Dermis microvascular lymphatic vessel endothelial cell (primary cell): ENCODE results near the gene TRIM40. TPM values are rescaled to one million over a fixed set of nuclear protein-coding genes. Genes with fewer than 3 reads are reported as not detected.
"Not testable (repeated sequence)": the region's sequence is repeated elsewhere in the genome, so short reads cannot be mapped to it uniquely, and the experiment has no call there.

Experiments used
- DNase-seq, 2 donors: peaks; one replicate each; pipeline versions ENCODE4 v3.0.0 to v3.0.0-alpha.2; 2010; ENCODE audit warnings: low read depth in 2 of 2
- total RNA-seq: library from RNA; depleted of rRNA; stranded (reverse); fragments of >200 nt; gene quantifications from 2 replicates; pipeline ENCODE4 v1.2.1, GENCODE V29; 2014

The TRIM40 gene
- total RNA-seq, 1 donor from 2014 or later: not detected

DNA sequence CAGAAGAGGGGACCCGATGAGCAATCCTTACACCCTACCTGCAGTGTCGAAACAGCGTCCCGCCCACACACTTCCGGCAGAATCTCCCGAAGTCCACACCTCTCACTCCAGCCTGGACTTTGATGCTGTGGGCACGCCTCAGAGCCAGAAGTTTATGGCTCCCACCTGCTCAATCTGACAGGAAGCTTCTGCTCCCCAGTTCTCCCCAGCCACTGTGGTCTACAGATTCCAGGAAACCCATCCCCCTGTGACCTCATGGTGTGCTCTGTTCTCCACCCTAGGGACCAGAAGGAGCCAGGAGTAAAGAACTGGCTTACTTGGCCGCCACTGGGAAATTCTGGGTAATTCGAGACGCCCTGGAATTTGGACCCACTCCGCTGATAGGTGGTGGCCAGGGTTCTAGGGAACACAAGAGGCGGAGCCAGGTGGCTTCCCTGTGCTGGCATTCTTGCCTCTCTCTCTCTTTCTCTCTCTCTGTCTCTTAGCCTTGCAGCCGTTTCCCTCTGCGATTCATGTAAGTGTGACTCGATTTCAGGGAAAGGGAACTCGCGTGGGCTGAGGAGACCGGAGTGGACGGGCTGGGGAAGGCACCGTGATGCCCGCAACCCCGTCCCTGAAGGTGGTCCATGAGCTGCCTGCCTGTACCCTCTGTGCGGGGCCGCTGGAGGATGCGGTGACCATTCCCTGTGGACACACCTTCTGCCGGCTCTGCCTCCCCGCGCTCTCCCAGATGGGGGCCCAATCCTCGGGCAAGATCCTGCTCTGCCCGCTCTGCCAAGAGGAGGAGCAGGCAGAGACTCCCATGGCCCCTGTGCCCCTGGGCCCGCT is 27.4 kb downstream of the TRIM40 start, which contains the start of gene TRIM15:
TRIM15 (plus strand) TSS at position 457 of the 828 bp plus-strand sequence; CDS start at position 596, 139 bp downstream.
- no peak for DNase-seq

DNA sequence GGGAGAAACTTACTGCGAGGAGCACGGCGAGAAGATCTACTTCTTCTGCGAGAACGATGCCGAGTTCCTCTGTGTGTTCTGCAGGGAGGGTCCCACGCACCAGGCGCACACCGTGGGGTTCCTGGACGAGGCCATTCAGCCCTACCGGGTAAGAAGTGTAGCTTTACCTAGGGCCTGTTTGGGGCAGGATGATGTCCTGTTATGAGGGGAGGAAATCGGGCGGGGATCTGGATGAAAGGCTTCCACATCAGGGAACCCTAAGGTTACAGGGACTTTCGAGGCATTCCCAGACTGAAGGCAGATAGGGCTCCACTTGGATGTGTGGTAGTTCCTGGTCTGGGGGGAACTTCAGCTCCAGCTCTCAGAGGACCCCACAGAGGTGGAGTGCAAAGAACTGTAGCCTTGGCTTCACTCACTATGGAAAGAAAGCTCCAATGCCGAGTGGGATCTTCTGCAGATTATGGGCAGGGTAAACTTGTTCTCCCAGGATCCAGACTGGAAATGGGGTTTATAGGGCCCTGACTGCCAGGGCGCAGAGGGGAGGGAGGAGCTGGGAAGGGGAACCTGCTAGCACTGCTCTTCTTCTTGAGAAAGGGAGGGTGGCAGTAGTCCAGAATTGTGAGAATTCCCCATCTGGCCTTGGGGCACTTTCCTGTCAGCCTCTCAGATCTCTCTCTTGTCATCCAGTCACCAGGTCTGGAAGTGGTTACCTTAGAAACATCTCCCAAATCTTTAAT is 28.1 kb downstream of the TRIM40 start:
- no peak for DNase-seq

- no peak for DNase-seq
Observed at GRCh38 chr6:30164714-30165113, 28.8 kb downstream of the TRIM40 start.

- not testable (repeated sequence) for DNase-seq
Observed at GRCh38 chr6:30165238-30165637, 29.3 kb downstream of the TRIM40 start.

DNA sequence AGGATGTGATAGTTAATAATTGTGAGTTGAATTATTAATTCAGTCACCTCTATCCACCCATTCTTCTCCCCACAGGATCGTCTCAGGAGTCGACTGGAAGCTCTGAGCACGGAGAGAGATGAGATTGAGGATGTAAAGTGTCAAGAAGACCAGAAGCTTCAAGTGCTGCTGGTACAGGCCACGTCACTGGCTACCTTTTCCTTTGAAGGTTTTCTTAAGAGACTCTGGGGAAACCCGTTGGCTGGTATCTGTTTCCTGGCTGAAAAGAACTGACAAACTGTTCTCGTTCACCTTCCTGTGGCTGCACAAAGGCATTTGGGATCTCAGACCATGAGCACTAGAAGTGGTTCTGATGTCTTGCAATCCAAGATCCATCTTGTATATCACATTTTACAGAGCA is 31.2 kb downstream of the TRIM40 start:
- peak in 1 of 2 donors; percentile 26 for DNase-seq

DNA sequence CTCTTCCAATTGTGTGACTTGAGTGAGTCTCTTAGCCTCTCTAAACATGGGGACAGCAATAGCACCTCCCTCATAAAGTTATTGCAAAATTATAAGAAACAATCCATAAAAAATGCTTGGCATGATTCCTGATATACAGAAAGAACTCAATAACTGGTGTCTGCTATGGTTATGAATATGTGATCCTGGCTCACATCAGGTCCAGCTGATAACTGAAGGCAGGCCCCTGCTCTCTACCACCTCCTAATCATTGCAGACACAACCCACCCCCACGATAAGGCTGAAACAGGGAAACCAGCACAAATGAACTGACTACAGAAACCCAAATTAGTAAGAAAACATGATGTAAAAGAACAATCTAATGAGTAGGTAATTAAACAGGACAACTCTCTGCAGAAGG is 32.8 kb downstream of the TRIM40 start:
- DNase-seq: no peak

DNA sequence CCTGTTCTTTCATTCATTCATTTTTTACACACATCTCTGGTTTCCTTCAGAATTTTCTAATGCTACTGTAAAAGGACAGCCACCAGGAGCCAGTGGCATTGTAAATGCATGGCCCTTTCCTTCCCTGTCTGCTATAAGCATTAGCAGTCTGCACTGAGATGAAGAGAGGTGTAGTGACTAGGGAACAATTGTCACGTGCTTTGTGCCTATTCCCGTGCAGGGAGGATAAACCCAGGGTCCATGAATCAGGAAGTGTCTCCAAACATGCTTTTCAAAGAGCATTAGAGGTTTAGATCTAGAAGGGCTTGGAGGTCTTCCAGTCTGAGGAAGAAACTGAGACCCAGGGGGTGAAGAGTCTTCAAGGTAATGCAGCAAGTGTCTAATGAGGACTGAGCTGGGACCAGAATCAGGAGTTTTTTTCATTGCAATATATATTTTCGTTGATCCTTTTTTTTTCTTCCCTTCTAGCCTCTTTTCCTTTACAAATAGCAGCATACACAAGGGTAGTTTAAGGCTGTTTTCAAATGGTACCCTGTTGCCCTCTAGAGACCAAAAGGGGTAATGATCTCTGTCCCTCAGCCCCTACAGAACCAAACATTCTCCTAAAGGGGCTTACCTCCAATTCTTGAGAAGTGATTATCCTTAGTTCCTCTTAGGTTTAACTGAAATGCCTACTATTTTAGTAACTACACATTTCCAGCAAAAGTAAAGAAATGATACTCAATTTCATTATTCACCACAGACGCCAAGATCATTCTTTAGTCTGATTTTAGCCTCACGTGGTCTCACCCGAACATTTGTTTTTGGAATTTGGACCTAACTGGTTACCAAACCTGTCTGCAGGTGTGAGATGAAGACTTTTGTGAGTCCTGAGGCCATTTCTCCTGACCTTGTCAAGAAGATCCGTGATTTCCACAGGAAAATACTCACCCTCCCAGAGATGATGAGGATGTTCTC is 34.0 kb downstream of the TRIM40 start:
- DNase-seq: peak; percentile 56 to 65

GRCh38 chr6:30171677-30172471 is 35.9 kb downstream of the TRIM40 start:
- no peak for DNase-seq

DNA sequence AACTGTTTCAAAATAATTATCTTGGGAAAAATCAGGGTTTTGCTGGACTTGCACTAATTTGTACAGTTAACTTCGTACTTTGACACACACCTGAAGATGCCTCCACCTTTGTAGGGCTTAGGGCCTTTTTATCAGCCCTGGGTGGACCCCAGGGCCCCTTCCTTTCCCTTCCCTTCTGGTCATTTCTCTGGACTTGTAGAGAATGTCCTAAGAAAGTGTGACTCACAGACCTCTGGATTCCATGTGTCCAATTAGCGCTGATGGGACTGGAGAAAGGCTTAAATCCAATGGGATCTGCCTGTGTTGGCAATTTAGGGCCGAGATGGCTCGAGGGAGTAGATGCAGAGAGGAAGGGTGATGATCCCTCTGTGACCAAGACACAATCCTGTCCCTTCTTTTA is 36.7 kb downstream of the TRIM40 start:
- DNase-seq: no peak

- no peak for DNase-seq
Observed at GRCh38 chr6:30175765-30176164, 39.8 kb downstream of the TRIM40 start.

- no peak for DNase-seq
Observed at GRCh38 chr6:30178837-30179236, 42.9 kb downstream of the TRIM40 start.

- DNase-seq: no peak
Observed at GRCh38 chr6:30180145-30180544, 44.2 kb downstream of the TRIM40 start.

GRCh38 chr6:30184417-30185031 is 48.6 kb downstream of the TRIM40 start:
- no peak for DNase-seq

GRCh38 chr6:30185846-30186484 is 50.0 kb downstream of the TRIM40 start:
- no peak for DNase-seq

DNA sequence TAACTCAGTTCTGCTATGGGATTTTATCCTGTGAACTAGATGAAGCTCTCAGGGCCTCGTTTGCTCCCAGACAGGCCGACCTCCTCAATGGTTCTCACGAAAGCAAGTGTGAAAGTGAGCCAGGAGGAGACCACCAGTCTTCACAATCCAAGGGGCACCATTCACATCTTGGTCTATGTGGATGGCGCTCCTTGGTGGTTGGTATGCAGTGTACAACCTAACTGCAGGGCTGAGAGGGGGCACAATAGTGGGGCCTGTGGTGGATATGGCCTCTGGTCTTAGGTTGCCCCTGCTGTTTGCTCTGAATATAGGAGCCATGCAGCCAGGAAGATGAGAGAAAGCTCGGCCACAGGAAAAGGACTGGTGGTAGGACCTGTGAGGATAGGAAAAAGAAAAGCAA is 52.6 kb downstream of the TRIM40 start:
- DNase-seq: no peak

DNA sequence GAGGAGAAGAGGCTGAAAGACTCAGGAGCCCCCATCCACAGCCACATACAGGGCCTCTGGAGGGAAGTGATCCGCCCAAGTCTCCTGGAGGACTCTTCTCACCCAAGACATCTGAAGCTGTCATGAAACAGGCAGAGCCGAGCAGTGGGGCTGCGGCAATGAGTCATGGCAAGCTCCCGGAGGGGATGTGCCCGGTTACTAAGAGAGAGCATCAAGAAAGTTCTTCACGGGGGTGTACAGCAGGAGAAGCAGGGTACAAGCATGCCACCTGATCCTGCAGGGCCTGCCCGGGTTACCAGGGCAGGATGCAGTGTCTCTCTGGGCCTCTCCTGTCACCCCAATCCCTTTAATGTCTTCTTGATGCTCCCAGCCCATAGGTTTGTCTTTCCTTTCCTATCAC is 56.1 kb downstream of the TRIM40 start:
- DNase-seq: no peak

DNA sequence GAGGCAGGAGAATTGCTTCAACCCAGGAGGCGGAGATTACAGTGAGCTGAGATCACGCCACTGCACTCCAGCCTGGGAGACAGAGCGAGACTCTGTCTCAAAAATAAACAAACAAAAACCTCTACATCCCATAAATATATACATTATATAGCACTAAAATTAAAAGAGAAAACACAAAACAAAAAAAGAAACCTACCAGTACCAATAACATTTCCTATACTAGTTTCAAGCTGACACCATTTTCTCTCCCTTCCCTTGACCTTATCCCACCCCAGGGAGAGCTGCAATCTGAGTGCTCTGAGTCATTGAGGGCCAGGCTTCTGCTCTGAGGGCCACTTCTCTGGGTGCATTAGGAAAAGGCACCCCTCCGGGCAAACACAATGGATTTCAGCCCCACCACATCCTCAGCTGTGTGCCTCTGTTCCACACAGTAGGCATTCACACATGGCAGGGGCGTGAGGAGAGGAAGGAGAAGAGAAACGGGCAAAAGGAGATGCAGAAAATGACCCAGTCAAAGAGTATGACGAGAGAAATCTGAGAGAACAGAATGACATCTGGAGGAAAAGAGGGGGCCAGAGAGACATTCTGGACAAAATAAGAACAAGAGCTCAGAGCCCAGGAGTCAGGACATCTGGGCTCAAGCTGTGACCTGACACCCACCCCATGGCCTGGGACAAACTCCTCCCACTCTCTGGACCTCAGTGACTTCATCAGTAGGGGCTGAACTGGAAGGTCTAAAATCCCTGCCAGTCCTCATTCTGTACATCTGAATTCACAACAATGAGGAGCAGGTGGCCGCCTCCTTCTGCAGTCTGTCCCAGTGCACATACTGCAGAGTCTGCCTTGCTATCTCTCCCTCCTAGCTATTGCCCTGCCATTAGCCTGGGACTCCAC is 59.1 kb downstream of the TRIM40 start:
- no peak for DNase-seq

GRCh38 chr6:30195951-30196350 is 60.0 kb downstream of the TRIM40 start:
- no peak for DNase-seq

- no peak for DNase-seq
Observed at GRCh38 chr6:30196376-30196775, 60.4 kb downstream of the TRIM40 start.
